Stomach (tissue), 4 donors: ENCODE measurements around the gene HOXD13.

Experiments
- POLR2A ChIP-seq, 4 donors: fragments of 450-650 bp; IDR thresholded peaks; one replicate each; pipeline ENCODE4 v1.6.1; 2016; ENCODE audit warnings: antibody characterized with exemption in 4 of 4, control low read depth in 2 of 4, mild to moderate bottlenecking in 1 of 4, moderate library complexity in 1 of 4
- POLR2AphosphoS5 ChIP-seq, 3 donors: sonication (generic); formaldehyde crosslinking; IDR thresholded peaks; one replicate each; pipeline ENCODE4 v1.6.1; 2016; ENCODE audit warnings: antibody characterized with exemption in 3 of 3
- TF ChIP-seq, protein P1 (sequence below), 7 experiments: fragments of 450-650 bp in 4 of 7; fragments of 200-600 bp in 3 of 7; sonication (generic) in 3 of 7; IDR thresholded peaks; one replicate each; pipeline ENCODE4 v1.5.1; 2016 to 2019; ENCODE audit warnings: antibody characterized with exemption in 7 of 7, control low read depth in 2 of 7, mild to moderate bottlenecking in 1 of 7

DNA sequence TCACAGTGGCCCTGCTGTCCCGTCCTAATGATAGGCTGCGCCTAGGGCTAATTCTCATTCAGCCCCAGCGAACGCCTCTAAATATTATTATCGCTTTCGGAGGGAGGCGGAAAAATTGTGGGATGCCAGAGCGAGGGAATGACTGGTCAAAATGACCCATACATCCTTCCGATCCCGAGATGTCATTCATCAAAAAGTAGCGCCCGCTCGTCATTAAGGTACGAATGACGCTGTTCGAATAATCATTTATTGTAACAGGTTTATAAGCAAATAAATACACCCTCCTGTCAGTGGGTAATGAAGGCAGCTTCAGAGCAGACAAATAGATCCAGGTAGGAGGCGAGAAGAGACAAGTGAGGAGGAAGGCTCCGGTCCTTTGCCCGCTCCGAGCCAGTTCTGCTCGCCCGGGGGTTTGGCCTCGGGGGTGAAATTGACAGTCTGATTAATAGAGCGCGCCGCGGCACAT, 8.7 kb upstream of the HOXD13 start, which contains the start of gene EVX2:
- TF ChIP-seq, protein P1, sequence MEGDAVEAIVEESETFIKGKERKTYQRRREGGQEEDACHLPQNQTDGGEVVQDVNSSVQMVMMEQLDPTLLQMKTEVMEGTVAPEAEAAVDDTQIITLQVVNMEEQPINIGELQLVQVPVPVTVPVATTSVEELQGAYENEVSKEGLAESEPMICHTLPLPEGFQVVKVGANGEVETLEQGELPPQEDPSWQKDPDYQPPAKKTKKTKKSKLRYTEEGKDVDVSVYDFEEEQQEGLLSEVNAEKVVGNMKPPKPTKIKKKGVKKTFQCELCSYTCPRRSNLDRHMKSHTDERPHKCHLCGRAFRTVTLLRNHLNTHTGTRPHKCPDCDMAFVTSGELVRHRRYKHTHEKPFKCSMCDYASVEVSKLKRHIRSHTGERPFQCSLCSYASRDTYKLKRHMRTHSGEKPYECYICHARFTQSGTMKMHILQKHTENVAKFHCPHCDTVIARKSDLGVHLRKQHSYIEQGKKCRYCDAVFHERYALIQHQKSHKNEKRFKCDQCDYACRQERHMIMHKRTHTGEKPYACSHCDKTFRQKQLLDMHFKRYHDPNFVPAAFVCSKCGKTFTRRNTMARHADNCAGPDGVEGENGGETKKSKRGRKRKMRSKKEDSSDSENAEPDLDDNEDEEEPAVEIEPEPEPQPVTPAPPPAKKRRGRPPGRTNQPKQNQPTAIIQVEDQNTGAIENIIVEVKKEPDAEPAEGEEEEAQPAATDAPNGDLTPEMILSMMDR (IDR thresholded peaks at IDR 0.05), result no peak
- no peak for TF ChIP-seq POLR2AphosphoS5 (IDR thresholded peaks at IDR 0.05)
- no peak for TF ChIP-seq POLR2A (IDR thresholded peaks at IDR 0.05)
